GM19438 (cell line): Measurements from ENCODE around the gene S100A10.
A peak's percentile ranks its signal among the peaks of the same experiment; 100 is the strongest.

ENCODE experiments used
- ATAC-seq: cut with Tn5 transposase; IDR thresholded peaks from one replicate; pipeline ENCODE4 v1.9.1; 2021; ENCODE audit warnings: low read depth; ENCODE audit not compliant: unreplicated experiment

S100A10 gene, protein sequence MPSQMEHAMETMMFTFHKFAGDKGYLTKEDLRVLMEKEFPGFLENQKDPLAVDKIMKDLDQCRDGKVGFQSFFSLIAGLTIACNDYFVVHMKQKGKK

DNA sequence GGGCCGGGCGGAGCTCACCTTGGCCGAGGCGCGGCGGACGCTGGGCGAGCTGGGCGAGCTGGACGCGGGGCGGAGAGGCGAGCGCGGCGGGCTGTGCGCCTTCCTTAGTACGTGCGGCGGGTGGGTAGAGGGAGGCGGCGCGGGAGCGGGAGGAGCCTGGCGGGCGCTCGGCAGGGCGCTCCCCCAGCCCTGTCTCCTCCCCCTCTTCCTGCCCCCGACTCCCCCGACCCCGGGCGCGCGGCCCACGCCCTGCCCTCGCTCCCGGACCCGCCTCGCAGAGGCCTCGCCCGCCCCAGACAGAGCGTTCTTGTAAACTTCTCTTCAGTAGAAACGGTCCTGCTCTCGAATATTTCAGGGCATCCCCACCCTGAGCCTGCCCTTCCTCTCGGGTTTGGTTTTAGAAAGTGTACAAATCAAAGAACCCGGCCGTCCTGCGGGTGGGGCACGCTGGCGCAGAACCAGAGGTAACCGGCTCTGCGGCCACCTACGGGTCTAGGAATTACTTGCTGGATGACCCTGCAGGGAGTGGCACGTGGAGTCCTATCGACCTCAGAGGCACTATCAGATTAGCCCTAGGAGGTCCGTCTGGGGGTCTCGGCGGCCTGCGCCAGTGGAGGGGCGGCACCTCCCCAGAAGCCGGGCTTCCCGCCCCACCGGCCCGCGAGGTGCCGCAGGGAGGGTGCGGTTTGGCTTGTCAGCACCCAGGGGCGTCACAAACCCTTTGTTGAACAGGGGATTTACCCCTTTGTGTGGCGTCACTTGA is at the start of gene S100A10:
S100A10 (minus strand) TSS at position 126 of the 763 bp plus-strand sequence. CDS start 7,629 bp downstream, outside the sequence.
- ATAC-seq, result no peak

DNA sequence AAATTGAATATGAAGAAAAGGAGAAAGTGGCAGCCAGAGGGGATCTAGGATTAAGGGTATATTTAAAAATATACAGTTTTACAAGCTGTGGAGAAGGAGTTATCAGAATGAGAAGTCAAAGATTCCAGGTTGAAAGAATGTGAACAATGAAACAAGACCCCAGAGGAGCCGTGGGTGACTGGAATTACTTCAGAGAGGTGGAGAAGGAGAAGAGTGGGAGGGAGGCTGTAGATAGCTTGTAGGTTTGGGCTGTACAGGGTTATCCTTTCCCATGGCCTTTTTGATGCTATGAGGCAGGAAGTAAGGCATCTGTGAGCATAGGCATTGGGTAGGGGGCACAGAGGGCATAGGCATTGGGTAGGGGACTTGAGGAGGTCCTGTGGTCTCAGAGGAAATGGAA is 48.4 kb upstream of the S100A10 start:
- no peak for ATAC-seq

DNA sequence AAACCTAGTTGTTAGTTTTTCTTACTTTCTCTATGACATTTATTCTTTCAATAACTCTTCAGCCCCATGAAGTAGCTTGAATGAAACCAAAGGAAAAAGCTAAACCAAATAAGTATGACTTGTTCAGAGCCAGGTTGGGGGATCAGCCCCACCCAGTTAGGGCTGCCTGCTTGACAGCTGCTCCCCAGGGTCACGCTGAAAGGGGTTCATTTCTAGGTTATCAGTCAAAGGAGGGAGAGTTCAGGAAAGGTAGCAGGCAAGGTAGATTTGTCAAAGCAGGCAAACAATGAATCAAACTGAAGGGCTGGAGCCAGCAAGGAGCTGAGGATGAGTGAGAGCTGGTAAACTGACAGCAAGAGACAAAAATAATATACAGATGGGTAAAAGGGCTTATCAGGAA is 46.2 kb upstream of the S100A10 start:
- no peak for ATAC-seq

DNA sequence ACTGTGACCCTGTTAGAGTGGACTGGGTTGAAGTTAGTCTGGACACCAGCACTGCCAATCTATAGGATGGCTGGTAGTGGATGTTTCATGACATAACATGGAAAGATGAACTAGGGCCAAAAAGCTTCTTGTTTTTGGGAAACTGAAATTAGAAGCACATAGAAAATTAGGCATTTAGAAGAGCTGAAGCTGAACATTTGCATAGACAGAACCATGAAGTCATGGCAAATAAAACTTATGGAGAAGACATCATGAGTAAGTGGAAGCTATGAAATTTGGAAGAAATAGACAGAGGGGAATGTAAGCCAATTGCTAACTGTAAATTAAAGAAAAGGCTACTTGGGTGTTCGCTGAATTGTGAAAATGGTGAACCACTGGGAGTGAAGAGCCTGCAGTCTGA is 45.8 kb upstream of the S100A10 start:
- no peak for ATAC-seq

DNA sequence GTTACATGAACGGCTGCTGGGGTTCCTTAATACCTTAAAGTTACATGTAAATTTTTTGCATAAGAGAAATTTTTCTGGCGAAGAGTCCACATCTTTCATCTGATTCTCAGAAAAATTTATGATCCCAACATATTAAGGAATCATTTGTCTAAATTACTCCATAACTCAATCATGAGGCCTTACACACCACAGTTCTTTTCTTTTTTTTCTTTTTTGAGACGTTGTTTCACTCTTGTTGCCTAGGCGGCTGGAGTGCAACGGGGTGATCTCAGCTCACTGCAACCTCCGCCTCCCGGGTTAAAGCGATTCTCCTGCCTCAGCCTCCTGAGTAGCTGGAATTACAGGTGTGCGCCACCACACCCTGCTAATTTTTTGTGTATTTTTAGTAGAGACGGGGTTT is 45.2 kb upstream of the S100A10 start:
- ATAC-seq, result no peak

DNA sequence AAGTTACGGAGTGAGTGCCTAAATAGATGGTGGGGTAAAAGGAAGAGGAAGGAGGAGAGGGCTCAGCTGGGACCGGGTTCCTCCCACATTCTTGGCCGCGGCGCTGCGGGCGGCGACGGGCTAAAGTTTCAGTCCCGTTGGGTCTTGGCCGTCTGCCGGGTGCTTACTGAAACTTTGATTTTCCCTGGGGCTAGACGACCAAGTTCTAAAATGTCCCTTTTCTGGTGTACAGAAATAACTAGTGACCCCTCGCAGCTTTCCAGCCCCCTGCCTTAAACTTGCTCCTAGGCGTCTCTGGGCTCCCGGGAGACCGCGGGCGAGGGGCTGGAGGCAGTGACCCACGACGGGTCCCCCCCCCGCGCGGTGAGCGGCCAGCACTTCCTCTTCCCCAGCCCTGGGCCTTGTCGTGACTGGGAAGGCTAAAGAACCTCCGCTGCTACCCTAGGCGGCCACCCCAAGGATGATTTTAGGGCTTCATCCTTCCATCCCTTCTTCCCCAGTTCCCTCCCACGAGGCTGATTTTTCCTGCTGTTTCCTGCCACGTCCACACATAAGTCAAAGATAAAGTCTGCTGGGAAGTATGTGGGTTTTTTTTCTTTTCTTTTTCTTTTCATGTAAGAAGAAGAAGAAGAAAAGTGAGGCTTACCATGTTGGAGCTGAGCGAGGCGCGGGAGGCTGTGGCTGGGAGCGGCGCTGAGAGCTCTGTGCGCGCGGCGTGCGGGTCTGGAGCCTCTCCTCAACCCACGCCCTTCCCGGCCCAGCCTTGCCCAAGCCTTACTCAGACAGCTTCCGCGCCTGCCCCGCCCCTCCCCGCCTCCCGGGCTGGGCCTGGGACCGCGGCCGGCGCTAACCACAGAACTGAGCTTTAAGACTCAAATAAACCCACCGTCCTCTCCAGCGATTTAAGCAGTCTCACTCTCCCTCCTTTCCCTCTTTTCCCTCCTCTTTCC is 42.9 kb upstream of the S100A10 start, which contains the start of gene S100A11:
S100A11 (minus strand) TSS at position 738 of the 950 bp plus-strand sequence; CDS start at position 649, 89 bp downstream.
- peak; percentile 47 for ATAC-seq

DNA sequence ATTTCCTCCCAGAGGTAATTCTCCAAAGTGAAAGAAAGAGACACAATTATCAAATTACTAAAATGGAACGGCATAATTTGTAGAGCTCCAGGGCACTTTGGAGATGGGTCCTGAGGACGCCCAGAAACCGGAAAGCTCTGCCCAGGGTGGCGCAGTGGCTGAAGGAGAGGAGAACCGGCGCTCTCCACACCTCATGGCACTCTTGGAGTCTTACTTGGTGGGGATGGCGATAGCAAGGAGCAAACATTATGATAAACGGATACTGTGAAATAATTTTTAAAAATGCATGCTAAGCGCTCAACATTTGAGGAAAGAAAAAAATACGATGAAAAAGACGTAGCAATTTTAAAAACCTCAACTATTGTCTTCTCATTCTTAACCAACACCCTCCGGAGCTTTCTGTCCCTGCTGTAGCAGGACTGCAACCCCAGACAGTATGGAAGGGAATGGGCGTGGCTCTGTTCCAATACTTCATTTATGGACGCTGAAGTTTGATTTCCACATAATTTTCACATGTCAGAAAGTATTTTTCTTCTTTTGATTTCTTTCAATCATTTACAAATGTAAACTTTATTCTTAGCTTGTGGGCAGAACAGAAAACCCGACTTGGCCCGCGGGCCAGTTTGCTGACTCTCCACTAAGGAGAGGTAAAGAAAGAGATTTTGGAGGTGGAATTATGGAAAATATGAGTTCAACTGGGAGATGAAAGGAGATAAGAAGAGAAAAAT is 42.0 kb upstream of the S100A10 start:
- ATAC-seq, result no peak

DNA sequence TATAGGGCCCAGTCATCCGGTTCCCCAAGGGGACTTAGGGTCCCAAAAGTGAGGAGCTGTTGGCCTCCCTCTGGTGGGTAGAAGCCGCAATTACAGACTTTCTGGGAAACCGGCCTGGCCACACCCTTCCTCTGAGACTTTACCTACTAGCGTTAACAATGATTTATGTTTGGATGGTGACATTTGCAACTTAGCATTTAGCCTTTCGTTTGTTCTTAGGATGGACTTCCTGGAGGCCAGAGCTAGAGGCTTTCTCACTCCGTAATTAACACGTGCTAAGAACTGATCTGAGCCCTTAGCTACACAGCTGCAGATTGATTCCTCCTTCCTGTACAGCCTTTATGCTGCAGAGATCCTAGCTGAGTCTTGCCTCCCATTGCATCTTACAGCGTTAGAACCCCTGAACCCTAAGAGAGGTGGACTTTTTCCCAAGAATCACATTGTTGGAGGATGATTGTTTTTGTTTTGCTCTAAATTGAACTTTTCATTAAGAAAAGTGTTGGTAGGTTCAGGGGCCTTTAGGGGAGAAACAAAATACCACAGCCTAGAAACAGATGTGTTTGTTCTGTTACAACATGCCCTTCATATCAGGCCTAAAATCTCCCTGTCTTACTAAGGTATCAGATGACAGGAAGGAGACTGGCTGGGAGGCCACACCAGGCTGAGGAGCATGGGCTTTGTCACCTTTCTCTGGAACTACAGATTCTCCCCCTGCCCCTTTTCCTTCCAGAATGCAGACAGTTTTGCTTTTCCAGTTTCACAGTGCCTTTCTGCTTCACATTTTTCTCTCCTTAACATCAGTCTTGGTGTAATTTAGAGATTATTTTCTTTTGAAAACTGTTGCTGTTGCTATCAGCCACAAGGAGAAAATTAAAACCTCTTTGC is 41.2 kb upstream of the S100A10 start:
- peak; percentile 42 for ATAC-seq

DNA sequence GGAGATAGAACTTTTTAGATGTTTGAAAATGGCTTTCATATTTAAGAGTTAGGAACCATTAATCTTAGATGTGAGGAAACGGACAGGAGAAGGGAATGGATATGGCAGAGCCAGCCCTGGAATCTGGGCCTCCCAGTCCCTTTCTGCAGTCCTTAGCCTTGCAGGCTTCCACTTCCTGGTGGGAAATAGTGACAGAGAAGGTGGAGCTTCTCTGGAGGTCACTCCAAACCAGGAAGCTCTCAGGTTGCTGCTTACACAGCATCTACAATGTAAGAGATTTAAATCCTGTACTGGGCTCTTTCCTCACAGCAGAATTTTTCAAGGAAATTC is 40.6 kb upstream of the S100A10 start:
- peak; percentile 5 for ATAC-seq

DNA sequence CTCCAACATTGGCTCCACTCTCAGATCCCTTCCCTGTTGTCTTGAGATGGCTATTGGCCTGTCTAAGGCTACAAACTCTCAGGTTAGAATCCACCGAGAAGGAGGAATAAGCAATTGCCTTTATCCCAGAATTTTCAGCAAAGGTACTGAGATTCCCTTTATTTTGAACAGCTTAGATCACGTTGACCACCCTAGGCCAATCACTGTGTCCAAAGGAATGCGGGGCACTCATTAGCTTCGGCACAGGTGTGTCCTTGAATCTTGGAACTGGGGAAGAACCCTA is 36.2 kb upstream of the S100A10 start:
- ATAC-seq, result no peak

DNA sequence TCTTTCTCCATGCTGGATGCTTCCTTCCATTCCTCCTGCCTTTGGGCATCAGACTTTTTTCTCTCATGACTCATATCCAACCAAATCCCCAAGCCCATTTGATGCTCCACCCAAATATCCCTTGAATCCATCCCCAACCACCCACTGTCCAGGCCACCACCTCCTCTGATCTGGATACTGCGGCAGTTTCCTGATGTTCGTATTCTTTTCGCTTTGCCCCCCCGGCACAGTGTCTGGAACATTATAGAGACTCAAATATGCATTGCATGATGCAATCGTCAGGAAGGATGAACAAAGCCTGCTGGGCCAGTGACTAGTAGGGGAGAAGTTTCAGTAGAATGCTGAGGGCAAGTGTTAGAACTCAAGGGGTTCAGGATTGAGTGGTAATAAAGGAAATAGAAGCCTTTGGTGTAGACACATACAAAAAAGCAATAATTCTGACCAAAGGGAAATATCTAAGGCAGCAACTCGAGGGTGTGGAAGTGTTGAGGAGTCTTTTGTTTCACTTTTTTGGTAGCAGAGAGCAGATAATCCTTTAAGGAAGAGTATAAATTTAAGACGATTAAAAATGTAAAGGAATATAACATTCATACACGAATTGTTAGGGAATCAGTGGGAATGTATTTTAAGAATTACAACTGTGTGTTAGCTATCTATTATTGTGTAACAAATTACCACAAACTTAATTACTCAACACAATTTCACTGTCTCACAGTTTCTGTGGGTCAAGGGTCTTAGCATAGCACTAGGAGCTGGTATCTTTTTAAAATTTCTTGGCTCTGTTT is 35.7 kb upstream of the S100A10 start:
- no peak for ATAC-seq

DNA sequence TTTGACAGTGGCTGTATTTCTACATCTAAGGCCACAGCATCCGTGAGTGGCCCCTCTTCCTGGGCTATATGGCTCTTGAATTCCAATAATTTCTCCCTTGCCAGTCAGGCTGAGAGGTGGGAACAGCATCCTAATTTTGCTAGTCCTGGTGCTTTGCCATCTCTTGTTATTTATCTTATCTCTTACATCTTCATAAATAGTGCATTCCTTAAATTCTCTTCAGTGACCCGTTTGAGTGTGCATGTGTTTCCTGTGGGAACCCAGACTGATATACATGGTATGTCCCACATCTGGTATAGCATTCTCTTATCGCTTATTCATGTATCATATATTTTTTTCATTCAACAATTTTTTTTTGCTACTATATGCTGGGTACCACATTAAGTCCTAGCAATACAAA is 33.2 kb upstream of the S100A10 start:
- no peak for ATAC-seq

DNA sequence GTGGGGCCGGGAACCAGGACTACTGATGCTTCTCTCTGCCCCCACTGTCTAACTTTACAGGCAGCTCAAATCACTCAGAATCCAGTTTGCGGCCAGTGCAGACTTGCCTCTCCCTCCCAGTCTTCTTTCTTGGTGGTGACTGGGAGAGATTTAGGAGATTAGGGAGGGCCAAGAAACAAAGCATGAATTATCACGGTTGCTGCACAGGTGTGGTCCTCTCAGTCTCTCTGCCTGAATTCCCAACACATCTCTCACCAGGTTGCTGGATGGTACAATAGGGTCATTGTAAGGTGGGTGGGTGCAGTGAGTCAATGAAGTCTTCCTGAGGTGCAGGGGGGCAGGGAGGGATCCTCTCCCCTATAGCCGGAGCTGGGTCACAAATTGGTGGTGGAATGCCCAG is 30.6 kb upstream of the S100A10 start:
- no peak for ATAC-seq

DNA sequence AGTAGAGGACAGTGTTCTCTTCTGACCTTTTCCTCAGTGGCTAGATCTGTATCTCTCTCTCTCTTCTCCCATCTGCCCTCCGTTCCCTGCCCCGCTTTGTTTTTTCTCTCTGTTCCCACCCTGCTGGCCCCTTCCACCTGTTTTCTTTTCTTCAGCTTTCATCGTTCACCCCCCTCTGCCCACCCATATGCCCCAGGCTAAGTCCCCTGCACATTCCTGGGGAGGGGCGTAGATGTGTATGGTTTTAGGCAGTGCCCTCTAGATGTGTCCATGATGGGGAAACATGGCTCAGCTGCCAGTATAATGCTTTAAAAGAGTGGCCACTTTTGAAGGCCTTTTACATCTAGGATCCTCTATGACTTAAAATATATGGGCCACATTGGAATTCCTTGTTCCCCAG is 29.6 kb upstream of the S100A10 start:
- ATAC-seq, result no peak

DNA sequence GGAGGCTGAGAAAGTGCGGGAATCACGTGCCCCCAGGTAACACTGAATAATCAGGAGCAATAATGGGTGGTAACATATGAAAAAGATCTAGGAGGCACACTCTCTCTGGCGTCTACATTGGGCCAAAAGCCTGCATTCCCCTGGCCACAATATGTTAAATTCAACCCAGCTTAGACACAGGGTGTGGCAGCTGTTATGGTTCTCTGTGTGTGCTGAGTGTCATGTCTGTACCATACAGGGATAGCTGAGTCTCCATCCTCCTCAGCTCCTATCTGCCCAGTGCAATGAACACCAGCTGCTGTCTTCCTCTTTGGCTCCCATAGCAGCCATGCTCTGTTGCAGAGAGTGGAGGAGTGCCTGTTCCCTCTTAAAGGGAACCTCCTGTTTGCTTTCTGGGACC is 28.8 kb upstream of the S100A10 start:
- ATAC-seq, result no peak

DNA sequence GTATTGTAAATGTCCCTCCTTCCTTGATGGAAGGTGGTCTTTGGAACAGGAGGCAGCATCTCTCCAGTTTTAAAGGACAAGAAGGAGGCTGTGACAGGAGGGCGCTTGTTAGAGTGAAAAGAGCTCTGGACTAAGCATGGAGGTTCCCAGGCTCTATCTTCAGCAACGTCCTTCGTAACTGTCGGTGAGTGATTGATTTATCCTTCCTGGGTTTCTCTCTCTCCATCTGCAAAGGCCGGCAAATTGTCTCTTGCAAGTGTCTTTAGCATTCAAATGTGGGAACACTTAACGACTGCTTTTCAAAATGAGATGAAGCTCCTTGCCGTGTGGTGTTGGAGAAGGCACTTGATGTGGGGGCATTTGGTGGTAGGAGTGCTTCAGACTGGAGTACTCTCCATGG is 27.9 kb upstream of the S100A10 start:
- ATAC-seq, result no peak

DNA sequence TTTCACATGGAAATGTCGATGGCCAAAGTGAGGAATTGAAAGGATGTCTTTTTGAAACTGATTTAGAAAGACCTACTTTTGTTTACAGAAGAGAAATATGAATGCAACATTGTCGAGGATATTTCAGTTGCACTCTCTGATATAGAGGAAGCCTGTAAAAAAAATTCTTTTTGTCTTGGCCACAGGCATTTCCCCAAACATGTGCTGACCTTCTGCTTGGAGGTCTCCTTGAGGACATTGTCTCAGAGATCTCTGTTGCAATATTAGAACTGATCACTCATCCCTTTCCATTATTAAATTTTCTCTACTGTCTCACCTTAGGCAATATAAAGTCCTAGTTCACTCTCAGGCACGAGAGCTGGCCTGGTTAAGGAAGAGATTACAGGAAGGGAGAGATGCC is 27.2 kb upstream of the S100A10 start:
- no peak for ATAC-seq

DNA sequence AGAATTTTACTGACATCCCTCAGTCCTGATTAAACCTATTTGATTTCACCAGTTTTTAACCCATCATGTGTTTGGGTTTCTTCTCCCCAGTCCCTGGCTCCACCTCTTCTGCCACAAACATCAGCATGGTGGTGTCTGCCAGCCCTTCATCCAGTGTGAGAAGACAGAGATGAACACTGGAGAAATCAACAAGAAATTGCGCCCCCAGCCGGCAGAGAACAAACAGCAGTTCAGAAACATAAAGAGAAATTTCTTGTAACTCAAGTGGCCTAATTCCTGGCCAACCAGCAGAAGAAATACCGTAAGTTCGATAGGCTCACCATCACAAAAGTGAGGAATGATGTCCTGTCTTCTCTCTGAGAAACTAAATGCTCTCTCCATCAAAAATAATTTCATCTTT is 24.9 kb upstream of the S100A10 start:
- no peak for ATAC-seq

DNA sequence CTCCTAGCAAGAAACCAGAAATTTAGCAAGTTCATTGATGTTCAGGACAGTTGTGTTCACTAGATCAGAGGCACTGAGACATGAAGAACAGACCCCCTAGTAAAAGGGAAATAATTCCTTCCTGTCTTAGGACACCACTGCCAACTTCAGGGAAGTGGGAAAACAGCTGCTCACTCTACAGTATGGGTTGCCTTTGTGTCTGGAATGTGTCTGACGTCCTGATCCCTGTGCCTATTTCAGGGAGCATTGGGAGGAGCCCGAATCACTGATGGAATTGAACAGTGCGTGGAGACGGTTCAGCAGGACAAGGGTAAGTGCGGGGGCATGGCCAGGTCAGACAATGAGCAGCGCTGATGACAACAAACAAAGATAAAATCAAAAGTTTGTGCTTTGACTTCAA is 22.1 kb upstream of the S100A10 start:
- no peak for ATAC-seq
